ENCODE results near the gene TUT1.
"Not testable (repeated sequence)": the region's sequence is repeated elsewhere in the genome, so short reads cannot be mapped to it uniquely, and the experiment has no call there.

The TUT1 gene

DNA sequence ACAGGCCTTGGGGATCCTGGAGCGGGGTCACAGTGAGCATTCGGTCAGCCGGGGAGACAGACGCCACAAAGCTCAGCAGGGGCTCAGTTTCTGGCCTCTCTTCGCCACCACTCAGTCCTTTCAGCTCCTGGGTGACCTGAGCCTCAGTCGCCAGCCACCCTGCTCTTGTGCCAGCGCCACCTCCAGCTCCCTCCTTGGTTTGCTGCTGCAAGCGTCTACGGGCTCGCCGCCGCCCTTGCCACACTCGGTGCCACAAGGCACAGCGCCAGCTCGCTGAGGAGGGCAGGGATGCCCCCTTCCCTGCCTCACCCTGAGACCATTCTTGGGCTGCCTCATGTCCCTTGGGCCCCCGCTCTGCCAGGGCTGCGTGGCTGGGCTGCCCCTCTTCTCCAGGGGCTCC is 16.2 kb downstream of the TUT1 start:
- no peak for DNase-seq

- no peak for DNase-seq
These were observed 16.8 kb downstream of the TUT1 start for GRCh38 chr11:62574363-62575071.

GRCh38 chr11:62573592-62574362 is 17.5 kb downstream of the TUT1 start, which contains the start of gene EEF1G:
TSS of gene EEF1G (minus strand) at chr11:62573891. CDS start at chr11:62573842, 49 bp downstream.
- peak; percentile 94 for DNase-seq

DNA sequence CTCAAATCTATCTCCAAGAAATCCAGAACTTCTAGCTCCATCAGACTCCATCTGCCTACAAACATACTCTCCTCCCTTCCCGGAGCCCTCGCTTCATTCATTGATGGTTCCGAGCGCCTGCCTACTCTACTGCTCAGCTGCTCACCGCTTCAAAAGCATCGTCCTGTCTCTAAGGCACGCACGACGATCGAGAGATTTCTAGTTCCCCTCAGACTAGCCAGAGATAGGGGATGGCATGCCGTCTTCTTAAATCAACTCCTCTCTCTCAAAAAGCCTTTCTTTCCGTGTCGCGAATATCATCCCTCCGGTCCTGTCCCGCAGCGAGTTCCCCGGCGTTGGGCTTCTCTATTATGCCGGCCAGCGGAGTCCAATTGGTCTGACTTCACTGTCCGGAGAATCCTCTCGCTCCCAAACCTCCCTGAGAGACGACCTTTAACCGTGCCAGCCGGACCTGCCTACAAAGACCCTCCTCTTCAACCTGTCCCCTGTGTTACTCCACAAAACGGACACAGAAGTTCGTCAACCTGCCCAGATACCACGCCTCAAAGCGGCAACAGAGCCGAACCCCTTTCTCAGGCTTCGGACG is 18.2 kb downstream of the TUT1 start:
- DNase-seq: no peak

DNA sequence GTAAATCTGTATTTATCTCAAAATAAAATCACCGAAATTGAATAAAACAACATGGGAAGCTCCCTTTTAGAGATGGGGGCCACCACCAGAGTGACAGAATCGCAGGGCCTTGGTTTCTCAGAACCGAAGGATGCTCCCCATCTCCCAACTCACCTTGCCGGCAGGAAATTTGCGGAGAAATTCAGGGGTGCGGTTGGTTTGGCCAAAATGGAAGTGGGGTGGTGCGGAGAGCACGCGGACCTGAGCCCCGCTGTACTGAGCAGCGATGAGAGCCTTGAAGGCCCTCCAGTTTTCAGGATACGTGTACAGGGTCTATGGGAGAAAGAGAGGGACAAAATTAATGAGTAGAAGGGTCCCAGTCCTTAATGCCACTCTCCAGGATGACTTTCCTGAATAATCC is 18.9 kb downstream of the TUT1 start:
- no peak for DNase-seq

DNA sequence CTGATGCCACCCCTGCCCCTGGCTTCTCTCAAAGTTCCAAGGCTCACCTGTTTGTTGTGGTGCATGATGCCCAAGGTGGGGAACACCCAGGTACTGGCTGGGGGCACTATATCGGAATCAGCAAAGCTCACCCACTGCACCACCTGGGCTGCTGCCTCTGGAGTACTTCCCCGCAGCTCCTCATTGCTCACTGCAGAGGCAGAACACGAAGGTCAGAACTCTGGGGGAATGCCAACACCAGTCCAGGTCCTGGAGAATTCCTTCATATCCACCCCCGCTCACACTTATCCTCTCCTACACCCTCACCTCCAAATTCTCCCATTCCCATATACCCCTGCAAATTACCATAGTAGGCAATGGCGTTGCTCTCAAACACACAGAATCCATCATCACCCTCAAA is 19.8 kb downstream of the TUT1 start:
- DNase-seq: not testable (repeated sequence)

DNA sequence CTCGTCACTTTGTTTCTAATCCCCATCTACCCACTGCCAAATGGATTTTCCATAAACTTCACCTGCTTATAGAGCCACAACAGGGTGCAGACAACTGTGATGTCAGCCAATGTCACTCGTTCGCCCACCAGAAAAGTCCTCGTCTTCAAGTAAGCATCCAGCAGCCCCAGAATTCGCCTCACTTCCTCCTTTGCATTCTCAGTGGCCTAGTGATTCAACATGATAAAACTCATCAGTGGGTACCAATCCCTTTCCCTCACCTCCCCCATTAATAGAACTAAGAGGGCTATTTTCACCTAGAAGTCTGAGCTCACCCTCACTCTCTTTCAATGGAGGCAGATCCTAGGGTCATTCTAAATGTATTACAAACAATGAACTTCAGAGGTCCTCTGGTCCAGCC is 20.4 kb downstream of the TUT1 start:
- not testable (repeated sequence) for DNase-seq

DNA sequence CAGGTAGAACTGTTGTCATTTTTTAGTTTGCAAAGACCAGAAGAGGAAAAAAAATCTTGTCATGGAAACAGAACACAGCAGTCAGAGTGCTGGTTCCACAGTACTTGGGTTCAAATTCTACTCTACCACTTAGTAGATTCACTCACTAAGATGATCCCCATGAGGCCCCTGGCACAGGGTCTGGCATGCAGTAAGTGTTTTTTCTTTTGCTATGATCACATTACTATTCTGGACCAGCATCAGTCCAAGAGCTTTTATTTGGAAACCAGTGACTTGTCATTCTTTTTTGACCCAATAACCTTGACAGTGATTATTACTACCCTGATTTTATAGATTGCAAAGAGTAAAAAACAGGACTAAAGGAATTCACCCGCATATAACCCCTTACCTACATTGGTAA is 21.7 kb downstream of the TUT1 start:
- no peak for DNase-seq

DNA sequence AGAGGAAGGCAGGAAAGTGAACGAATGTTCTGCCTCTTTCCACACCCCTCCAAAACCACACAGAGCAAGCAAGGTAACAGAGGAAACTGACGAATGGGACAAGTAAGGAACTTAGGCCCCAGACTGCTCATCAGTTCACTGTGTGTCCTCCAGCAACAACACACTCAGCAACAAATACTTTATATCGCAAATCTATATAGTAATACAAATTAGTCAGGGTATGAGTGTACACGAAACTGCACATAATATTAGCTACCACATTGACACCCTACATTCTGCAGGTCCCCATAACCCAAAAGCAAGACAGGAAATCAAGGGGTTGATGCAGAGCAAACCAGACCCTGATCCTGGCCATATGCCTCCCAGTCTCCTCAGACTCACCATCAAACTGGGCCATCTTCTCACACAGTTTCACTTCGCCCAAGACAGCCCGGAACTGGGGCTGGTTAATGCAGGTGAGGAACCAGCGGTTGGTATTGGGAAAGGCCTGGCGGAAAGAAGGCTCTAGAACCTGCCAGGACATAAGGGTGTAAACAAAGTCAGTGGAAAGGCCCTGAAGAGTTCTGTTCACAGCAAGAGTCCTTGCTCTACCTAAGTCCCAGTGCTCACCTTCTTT is 24.2 kb downstream of the TUT1 start:
- DNase-seq: no peak

DNA sequence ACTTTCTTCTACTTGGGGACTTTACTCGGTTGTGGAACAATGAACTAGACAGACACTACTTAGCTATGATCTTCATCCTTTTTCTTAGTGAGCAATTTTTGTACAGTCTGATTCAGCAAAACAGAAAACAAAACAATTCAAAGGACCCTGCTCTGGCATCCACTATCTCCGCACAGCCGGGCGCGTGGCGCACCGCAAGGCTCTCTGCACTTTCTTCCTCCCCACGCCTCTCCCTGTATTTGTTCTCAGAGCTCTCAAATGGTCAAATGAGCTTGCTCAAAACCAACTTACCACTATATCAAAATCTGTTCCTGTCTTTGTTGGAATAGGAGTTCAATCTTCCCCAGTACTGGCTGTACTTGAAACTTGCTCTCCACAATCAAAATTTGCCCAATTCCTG is 25.1 kb downstream of the TUT1 start:
- no peak for DNase-seq

GRCh38 chr11:62565100-62565802 is 26.1 kb downstream of the TUT1 start:
- DNase-seq: no peak

DNA sequence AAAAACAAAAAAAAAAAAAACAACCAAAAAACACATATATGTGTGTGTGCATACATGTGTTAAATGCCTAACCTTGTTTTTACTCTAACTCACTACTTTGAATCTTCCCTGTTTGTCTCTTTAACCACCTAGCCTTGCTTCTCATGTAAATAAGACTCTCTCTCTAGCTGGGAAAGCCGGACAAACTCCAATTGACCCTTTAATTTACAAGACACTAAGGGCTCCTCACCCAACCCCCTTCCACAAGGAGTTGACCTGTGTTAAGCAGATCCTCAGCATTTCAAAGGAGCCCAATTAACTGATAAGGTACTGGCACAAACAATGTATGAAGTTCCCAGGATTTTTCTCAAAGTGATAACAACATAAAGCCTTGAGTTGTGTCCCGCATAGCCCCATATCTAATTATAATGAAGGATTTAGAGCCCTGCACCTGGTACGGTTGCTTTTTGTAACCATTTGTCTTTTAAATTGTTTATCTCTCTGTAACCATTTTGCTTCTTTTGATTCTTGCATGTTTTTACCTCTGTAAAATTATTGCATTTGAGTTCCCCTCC is 29.6 kb downstream of the TUT1 start:
- DNase-seq: not testable (repeated sequence)

- DNase-seq: peak; percentile 67 to 71
These were observed 30.7 kb downstream of the TUT1 start for GRCh38 chr11:62560566-62561103.

GRCh38 chr11:62559626-62560025 is 31.7 kb downstream of the TUT1 start:
- not testable (repeated sequence) for DNase-seq

DNA sequence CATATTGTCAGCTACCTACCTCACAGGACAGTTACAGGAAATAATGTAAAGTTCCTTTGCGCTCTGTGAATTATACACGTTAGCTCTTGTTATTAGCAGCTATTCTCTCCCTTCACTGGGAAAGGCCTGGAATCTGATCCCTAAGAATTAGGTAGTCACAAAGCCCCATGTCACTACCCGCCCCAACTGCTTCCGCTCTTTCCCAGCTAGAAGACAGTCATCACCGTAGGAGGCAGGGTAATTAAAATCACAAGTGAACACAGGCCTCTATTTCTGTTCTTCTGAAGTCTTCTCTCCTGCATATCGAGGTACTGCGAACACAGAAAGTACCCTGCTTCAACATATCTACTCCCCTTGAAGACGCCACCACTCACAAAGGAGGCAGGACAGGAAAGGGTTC is 32.1 kb downstream of the TUT1 start:
- no peak for DNase-seq

DNA sequence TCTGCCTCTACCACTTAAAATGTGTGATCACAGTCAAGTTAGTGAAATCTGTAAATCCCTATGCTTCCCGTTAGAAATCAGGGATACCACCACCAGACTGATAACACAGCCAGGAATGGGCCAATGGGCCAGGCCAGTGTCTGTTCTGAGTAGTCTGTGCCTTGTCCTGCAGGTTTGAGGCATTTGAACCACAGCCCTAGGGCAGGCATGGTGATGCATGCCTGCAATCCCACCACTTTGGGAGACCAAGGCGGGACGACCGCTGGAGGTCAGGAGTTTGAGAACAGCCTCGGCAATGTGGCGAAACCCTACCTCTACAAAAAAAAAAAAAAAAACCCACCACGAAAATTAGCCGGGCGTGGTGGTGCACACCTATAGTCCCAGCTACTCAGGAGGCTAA is 32.7 kb downstream of the TUT1 start:
- DNase-seq: no peak

DNA sequence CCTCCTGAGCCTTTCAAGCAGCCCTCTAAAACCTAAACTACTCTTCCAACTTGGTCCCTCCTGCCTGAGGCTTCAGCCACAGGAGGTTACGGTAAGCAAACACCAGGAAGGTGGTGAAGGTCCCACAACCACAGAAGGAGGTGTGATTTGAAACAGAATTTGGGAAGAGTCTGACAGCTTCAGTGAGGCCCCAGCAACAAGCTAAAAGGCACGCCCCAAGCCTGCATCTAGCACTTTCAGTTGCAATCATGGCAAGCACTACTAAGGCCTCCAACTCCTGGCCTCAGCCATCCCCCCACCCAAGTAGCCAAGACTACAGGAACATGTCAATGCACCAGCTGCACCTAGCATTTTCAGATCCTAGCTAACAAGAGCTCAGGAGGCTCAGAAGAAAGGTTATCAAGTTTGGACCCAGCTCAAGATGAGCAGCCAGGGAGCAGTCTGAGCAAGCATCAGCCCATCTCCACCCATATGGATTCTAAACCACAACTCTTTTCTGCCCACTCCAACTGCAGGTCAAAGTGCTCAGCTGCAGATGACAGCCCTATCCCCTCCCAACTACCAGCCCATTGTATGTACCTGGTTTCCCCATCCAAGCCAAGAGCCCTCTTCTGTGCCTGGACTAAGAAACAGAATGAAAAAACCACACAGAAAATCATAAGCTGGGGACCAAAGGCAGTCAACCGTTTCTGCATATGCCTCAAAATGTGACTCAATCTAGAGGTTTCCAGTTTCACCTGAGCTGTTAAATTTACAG is 34.3 kb downstream of the TUT1 start:
- no peak for DNase-seq

GRCh38 chr11:62556108-62556874 is 35.0 kb downstream of the TUT1 start:
- DNase-seq: peak in 1 of 2 donors; percentile 70

DNA sequence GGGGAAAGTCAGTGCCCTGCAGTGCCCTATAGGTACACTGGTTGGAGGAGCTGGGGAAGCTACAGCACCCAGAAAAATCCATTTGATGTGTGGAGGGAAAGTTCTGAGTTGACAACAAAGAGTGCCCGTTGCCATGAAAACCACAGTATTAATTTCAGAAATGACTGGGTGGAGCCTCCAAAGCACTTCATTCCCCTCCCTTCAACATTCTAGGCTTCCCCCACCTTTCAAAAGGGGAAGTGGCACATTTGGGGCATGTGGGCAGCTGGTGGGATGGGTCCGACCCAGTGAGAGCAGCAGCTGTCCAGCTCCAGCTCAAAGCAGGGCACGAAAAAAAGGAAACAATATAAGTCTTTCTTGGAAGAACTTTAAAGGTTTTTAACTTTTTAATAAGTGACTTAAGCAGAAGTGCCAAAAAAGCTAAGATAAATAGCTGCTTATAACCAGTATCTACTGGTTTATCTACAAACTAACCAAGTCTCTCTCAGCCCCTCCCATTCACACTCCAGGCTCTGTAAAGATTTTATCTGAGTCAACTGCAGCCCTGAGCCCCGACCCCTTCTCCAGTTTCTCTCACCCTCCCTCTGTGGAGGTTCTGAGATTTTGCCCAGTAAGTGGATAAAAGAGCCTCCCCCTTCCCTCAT is 35.7 kb downstream of the TUT1 start:
- DNase-seq: no peak

Measured in stimulated activated CD4-positive, alpha-beta T cell treated with anti-CD3 and anti-CD28 coated beads, Interleukin-2, amount 100 ng/mL, for 48 hours (primary cell).